Measurements from ENCODE around the gene CDK2AP2. TPM values are rescaled to one million over a fixed set of nuclear protein-coding genes. Genes with fewer than 3 reads are reported as not detected.

Gene CDK2AP2
- total RNA-seq, 1 donor from 2014 or later, result 79.7 TPM

DNA sequence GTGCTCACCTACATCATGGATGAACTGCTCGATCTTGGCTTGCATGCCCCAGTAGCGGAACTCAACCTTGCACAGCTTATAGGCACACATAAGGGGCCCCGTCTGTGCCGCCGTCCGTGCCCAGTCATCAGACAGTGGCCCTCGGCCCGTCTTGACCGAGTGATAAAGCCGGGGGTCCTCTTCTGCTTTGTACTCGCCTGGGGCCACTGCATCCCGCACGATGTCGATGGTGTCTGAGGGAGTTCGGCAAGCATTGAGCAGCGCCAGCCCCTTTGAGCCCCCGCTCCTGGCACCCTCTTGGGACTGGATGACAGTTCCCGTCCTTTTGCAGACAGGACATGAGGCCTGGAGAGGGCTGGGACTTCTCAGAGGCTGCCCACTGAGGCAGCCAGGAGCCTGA, 6.1 kb downstream of the CDK2AP2 start:
- Histone ChIP-seq H3K27me3 (ENCODE audit: low read depth) (no peaks in the 10 kb centered on the region), H3K9me3 (no peaks in the 10 kb centered on the region), H3K27ac (no peak overlapping the region), H3K4me3 (no peak overlapping the region), H3K4me1 (peaks cover 26% of the 10 kb centered on the region), H3K36me3 (peaks cover 52% of the 10 kb centered on the region)
- TF ChIP-seq, protein P1, sequence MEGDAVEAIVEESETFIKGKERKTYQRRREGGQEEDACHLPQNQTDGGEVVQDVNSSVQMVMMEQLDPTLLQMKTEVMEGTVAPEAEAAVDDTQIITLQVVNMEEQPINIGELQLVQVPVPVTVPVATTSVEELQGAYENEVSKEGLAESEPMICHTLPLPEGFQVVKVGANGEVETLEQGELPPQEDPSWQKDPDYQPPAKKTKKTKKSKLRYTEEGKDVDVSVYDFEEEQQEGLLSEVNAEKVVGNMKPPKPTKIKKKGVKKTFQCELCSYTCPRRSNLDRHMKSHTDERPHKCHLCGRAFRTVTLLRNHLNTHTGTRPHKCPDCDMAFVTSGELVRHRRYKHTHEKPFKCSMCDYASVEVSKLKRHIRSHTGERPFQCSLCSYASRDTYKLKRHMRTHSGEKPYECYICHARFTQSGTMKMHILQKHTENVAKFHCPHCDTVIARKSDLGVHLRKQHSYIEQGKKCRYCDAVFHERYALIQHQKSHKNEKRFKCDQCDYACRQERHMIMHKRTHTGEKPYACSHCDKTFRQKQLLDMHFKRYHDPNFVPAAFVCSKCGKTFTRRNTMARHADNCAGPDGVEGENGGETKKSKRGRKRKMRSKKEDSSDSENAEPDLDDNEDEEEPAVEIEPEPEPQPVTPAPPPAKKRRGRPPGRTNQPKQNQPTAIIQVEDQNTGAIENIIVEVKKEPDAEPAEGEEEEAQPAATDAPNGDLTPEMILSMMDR (IDR thresholded peaks at IDR 0.05), result no peak
- DNase-seq (no peak), ATAC-seq (no peak)
- intact Hi-C loops (cut with DNase I), result no loop called here

DNA sequence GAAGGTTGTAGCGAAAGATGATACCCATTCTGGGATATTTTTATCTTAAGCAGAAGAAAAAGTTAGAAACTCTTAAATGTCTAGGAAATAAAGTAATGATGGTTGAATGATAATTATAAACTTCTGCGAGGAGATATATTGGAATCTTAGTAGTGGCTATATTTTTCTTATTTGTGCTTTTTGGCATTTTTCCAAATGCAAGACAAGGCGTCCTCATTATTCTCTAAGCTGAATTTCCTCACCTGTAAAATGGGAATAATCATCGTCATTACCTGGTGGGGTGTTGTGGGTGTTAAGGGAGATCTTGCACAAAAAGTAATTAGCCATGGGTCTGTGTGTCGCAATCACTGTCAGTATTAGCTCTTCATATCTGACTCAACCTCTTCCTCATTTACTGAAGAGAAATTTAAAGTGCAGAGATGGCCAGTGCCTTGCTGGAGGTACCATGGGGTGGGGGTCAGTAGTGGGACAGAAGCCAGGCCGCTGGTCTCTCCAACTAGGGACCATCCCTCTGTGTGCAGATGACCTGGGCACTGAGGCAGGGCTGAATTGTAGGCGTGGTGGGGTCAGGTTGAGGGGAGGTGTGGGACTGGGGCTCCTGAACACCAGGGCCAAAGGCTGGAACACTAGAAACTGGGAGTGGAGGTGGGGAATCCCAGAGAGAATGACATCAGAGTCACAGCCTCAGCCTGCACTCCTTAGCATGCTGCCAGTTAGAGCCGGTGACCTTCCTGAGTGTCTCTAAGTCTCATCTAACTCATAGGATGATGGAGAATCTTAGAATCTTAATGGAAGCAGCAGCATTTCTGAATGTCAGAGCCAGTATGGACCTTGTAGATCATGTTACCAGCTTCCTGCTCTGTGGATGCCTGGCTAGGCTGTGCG, 6.9 kb downstream of the CDK2AP2 start:
- Histone ChIP-seq H3K4me3 (no peak overlapping the region), H3K4me1 (peaks cover 18% of the 10 kb centered on the region), H3K27me3 (ENCODE audit: low read depth) (no peaks in the 10 kb centered on the region), H3K27ac (no peak overlapping the region), H3K9me3 (no peaks in the 10 kb centered on the region), H3K36me3 (peaks cover 50% of the 10 kb centered on the region)
- ATAC-seq, result no peak
- no peak for DNase-seq
- intact Hi-C loops (cut with DNase I), result no loop called here
- TF ChIP-seq, protein P1 (IDR thresholded peaks at IDR 0.05), result no peak

DNA sequence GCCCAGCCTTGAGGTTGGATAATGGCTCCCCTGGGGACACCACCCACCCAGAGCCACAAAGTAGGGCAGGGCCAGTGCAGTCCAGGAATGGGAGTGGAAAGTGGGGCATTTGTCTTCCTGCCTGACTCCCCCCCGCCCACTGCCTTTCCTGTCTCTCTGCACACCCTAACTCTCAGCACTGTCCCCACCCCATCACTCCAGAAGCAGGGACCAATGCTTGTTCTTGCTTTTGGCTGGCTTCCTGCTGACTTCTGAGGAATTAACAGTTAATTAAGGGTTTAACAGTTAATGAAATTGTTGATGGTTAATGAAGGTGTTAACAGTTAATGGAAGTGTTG, 7.5 kb downstream of the CDK2AP2 start:
- no peak overlapping the region for H3K4me3 ChIP-seq
- intact Hi-C loops (cut with DNase I), result no loop called here
- TF ChIP-seq, protein P1 (IDR thresholded peaks at IDR 0.05), result no peak
- H3K9me3 ChIP-seq, result no peaks in the 10 kb centered on the region
- peaks cover 56% of the 10 kb centered on the region for H3K36me3 ChIP-seq
- H3K4me1 ChIP-seq, result peaks cover 12% of the 10 kb centered on the region
- no peak overlapping the region for H3K27ac ChIP-seq
- DNase-seq (no peak), ATAC-seq (no peak)
- H3K27me3 ChIP-seq (ENCODE audit: low read depth), result no peaks in the 10 kb centered on the region

DNA sequence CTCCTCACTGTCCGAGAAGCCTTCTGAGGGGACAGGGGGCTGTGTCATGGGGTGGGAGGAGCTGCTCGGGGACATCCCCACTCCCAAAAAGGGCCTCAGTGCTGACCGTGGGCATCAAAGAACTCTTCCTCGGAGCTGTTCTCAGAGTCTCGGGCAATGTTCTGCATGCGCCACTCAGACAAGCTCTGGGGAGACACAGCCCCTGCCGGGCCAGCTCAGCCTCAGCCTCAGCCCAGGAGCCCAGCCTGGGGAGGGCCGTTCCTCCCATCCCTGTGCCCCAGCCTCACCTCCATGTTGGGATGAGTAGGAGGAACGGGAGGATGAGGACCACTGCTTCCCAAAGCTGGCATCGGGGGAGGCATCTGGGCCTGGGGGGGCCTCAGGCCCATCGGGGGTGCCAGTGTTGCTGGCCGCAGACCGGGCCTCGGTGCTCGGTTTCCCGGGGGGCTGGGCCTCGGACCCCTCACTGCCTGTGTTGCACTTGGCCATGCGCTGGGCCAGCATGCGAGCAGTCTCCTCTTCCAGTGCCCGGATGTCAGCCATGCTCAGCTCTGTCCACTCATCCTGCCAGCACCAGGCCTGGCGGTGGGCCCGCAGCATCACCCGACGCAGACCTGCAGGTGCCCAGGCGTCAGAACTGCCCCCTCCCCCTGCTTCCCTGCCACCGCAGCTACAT, 8.0 kb downstream of the CDK2AP2 start:
- Histone ChIP-seq H3K4me3 (no peak overlapping the region), H3K27ac (no peak overlapping the region), H3K9me3 (no peaks in the 10 kb centered on the region), H3K4me1 (peaks cover 10% of the 10 kb centered on the region), H3K27me3 (ENCODE audit: low read depth) (no peaks in the 10 kb centered on the region), H3K36me3 (peaks cover 61% of the 10 kb centered on the region)
- TF ChIP-seq, protein P1 (IDR thresholded peaks at IDR 0.05), result no peak
- DNase-seq, result no peak
- intact Hi-C loops (cut with DNase I), result no loop called here
- no peak for ATAC-seq

DNA sequence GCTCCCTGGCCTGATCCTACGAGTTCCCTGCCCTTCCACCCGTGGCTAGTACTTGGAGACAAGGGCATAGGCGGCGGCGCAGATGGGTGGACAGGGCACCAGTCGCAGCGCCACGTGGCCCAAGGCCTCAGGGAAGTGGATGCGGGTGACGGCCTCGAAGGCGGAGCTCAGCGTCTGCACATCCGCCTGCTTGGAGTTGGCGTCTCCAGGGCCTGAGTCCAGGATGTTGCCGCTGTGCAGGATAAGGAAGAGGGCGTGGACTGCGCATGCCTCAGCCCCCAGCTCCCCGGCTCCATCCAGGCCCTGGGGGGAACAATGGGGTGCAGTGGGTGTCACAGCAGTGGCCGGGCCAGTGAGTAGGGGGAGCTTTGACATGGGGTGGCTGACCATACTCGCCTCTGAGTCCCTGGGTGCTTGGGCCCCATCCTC, 9.4 kb downstream of the CDK2AP2 start:
- intact Hi-C loops (cut with DNase I), result no loop called here
- H3K36me3 ChIP-seq, result peaks cover 73% of the 10 kb centered on the region
- peak in 1 of 2 donors; percentile 2 for ATAC-seq
- TF ChIP-seq, protein P1 (IDR thresholded peaks at IDR 0.05), result no peak
- H3K4me1 ChIP-seq, result peaks cover 5% of the 10 kb centered on the region
- no peak overlapping the region for H3K4me3 ChIP-seq
- DNase-seq, result no peak
- no peaks in the 10 kb centered on the region for H3K27me3 ChIP-seq (ENCODE audit: low read depth)
- no peak overlapping the region for H3K27ac ChIP-seq
- H3K9me3 ChIP-seq, result no peaks in the 10 kb centered on the region
